Glomerular endothelial cell (primary cell): ENCODE data around the gene BIN2. TPM values are rescaled to one million over a fixed set of nuclear protein-coding genes. Genes with fewer than 3 reads are reported as not detected.
"Not testable (repeated sequence)": the region's sequence is repeated elsewhere in the genome, so short reads cannot be mapped to it uniquely, and the experiment has no call there.

ENCODE experiments used
- DNase-seq: peaks from one replicate; pipeline ENCODE4 v3.0.0-alpha.2; 2011; ENCODE audit warnings: low read depth, low spot score; ENCODE audit errors: extremely low read depth
- total RNA-seq: library from RNA; depleted of rRNA; stranded (reverse); fragments of >200 nt; gene quantifications from 2 replicates; pipeline ENCODE4 v1.2.3, GENCODE V29; 2015

The BIN2 gene
- total RNA-seq, 1 donor from 2014 or later = not detected

- no peak for DNase-seq
Observed at GRCh38 chr12:51263341-51263740, 60.6 kb downstream of the BIN2 start.

- no peak for DNase-seq
Observed at GRCh38 chr12:51262758-51263177, 61.2 kb downstream of the BIN2 start.

GRCh38 chr12:51259600-51259999 lies 64.4 kb downstream of the BIN2 start:
- DNase-seq = not testable (repeated sequence)

GRCh38 chr12:51254536-51254935 lies 69.4 kb downstream of the BIN2 start:
- no peak for DNase-seq

GRCh38 chr12:51253276-51253675 lies 70.7 kb downstream of the BIN2 start:
- no peak for DNase-seq

GRCh38 chr12:51247523-51248206 lies 76.3 kb downstream of the BIN2 start:
- no peak for DNase-seq

- no peak for DNase-seq
Observed at GRCh38 chr12:51246254-51246853, 77.6 kb downstream of the BIN2 start.

GRCh38 chr12:51245476-51246253 lies 78.3 kb downstream of the BIN2 start:
- no peak for DNase-seq

- DNase-seq = no peak
Observed at GRCh38 chr12:51244269-51244668, 79.7 kb downstream of the BIN2 start.

- no peak for DNase-seq
Observed at GRCh38 chr12:51242876-51243275, 81.1 kb downstream of the BIN2 start.

GRCh38 chr12:51242120-51242519 lies 81.9 kb downstream of the BIN2 start:
- no peak for DNase-seq

GRCh38 chr12:51240971-51241370 lies 83.0 kb downstream of the BIN2 start:
- no peak for DNase-seq

- no peak for DNase-seq
Observed at GRCh38 chr12:51238510-51239334, 85.3 kb downstream of the BIN2 start, which contains the start of gene DAZAP2. TSS of gene DAZAP2 (plus strand) at chr12:51238826. CDS start at chr12:51238908, 82 bp downstream.

GRCh38 chr12:51238037-51238509 lies 85.9 kb downstream of the BIN2 start:
- DNase-seq = no peak

GRCh38 chr12:51234530-51234929 lies 89.4 kb downstream of the BIN2 start:
- no peak for DNase-seq

GRCh38 chr12:51232642-51233041 lies 91.3 kb downstream of the BIN2 start:
- DNase-seq = no peak

Other genes starting within 250 kb of the BIN2 start
- 22.4 and 41.3 TPM in 2 replicates for gene CSRNP2, start 240.6 kb downstream of the BIN2 start, total RNA-seq
- gene TFCP2, start 151.0 kb downstream of the BIN2 start, total RNA-seq = 15.7 and 17.0 TPM in 2 replicates
- 6.7 and 13.2 TPM in 2 replicates for gene POU6F1, start 106.1 kb downstream of the BIN2 start, total RNA-seq
- gene DAZAP2, start 85.3 kb downstream of the BIN2 start, total RNA-seq = 204 and 248 TPM in 2 replicates
- 15.4 and 27.2 TPM in 2 replicates for gene SMAGP, start 53.8 kb downstream of the BIN2 start, total RNA-seq
- gene CELA1, start 22.5 kb upstream of the BIN2 start, total RNA-seq = not detected in 2 replicates
- gene GALNT6, start 67.2 kb upstream of the BIN2 start, total RNA-seq = 75.1 and 102 TPM in 2 replicates
- gene SLC4A8, start 100.7 kb upstream of the BIN2 start, total RNA-seq = 3.1 and 3.4 TPM in 2 replicates